HTERT RPE-1 (cell line): ENCODE results near the gene FCER1G.

ENCODE experiments used
- in situ Hi-C: fragments of 300-500 bp; cut with MboI; formaldehyde crosslinking; loops from 4 replicates; pipeline ENCODE4 v1.14.3; 2020; ENCODE audit warnings: low sequenced_read_pairs

Gene FCER1G

DNA sequence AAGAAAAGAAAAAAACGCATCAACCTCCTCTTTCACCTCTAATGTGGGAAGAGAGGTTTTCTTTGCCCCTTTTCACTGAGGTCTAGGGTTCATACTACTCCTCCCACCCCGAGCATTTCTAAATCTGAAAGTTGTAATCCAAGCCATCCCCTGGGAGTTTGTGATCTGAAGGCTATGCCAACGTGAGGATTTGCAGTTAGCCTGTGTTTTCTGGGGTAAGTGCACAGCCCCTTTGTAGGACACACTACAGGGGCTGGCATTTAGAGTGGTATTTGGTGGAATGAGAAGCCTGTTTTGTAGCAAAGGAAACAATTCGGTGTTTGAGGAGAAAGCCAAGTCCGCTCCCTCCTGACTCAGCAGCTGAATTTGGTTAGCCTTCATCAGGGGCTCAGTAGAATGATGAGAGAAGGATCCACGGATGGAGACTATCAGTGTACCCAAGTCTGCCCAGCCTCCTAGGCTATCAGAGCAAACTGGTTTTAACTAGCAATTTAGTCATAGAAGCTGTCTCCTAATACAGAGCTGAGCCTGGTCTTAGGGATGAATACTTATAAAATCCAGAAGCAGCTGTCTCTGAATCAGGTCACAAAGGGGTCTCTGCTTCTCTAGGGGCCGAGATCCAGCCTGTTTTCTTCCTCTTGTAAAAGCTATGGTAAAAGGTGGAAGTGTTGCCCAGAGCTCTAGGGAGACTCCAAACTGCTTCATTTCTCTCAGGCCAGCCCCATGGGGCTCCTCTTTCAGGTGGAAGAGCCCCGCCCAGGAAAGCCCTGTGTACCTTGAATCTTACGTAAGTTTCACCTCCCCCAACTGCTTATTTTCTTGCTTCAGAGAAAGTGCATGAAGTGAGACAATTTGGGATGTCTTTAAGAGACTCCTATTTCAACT is 45.5 kb downstream of the FCER1G start:
- in situ Hi-C loops: no loop called here

- in situ Hi-C loops: no loop called here
Observed at GRCh38 chr1:161261261-161262235, 46.5 kb downstream of the FCER1G start.

DNA sequence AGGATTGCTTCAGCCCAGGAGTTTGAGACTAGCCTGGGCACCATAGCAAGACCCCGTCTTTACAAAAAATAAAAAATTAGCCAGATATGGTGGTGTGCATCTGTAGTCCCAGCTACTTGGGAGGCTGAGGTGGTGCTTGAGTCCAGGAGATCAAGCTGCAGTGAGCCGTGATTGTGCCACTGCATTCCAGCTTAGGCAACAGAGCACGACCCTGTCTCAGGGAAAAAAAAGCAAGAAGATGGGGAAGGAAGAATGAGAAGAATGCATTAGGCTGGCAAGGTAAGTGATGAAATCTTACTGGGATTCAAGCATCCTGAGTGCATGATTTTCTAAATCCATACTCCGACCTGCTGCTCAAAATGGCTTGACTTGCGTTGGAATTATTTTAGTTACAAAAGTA is 50.2 kb downstream of the FCER1G start:
- in situ Hi-C loops: no loop called here

DNA sequence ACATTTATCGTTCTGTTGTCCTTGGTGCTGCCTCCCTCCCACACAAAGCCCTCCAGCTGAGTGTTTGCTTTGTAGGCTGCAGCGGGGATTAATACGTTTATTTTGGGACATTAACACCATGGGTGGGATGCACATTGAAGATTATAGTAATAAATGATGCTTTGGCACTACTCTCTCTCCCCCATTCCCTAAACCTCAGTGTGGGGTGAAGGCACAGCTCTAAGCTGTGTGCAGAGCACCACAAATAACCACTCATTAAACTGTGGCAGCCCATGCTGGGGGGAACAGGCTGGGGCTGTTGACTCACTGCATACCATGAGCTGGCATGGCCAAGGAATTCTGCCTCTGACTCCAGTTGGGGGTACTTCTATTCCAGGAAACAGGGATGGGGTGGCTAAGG is 51.1 kb downstream of the FCER1G start:
- in situ Hi-C loops: no loop called here

- in situ Hi-C loops: no loop called here
Observed at GRCh38 chr1:161266836-161267235, 51.7 kb downstream of the FCER1G start.

- in situ Hi-C loops: no loop called here
Observed at GRCh38 chr1:161267321-161267720, 52.2 kb downstream of the FCER1G start.
